ENCODE measurements around the gene RELA. TPM values are rescaled to one million over a fixed set of nuclear protein-coding genes. Genes with fewer than 3 reads are reported as not detected.
"Not testable (repeated sequence)": the region's sequence is repeated elsewhere in the genome, so short reads cannot be mapped to it uniquely, and the experiment has no call there.

RELA gene
- total RNA-seq, 1 experiment from 2014 or later, result 54.9 TPM

DNA sequence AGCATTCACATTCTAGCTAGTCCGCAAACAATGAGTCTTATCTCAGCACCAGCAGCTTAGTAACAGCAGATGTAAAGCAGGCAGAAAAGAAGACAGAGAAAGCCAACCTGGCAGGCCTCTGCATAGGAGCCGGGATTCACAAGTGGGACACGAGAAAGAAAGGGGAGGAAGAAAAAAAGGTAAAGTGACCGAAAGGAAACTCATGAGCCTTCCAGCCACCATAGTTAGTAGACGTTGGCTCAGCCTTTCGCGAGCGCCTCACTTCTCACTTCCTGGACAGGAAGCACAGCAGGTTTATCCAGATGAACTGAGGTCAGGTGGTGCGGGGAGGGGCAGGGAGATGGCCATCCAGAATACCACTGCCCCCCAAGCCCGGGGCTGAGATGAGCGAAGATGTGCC is 29.7 kb upstream of the RELA start:
- H3K4me3 Mint-ChIP-seq (ENCODE audit: unreplicated experiment), result no peak overlapping the region
- no peak for DNase-seq
- Histone ChIP-seq H3K9me3 (no peaks in the 10 kb centered on the region), H3K4me3 (ENCODE audit: low read depth, low read length) (no peak overlapping the region), H3K4me1 (peaks cover 6% of the 10 kb centered on the region), H3K36me3 (ENCODE audit: control insufficient read depth, insufficient read depth, low read length) (no peaks in the 10 kb centered on the region), H3K27me3 (replicated peaks; ENCODE audit: control insufficient read depth, insufficient read depth, low read length) (no peaks in the 10 kb centered on the region)
- ChIA-PET POLR2A (no interaction called here), CTCF (no interaction called here)
- peaks cover 7% of the 10 kb centered on the region for H3K4me1 Mint-ChIP-seq (ENCODE audit: low read depth, unreplicated experiment)
- intact Hi-C loops (cut with micrococcal nuclease; ENCODE audit: unreplicated experiment), result no loop called here
- no TSS peak for BruUV-seq (replicated peaks)
- no peaks in the 10 kb centered on the region for H3K36me3 Mint-ChIP-seq (ENCODE audit: insufficient read depth, unreplicated experiment)
- H3K9me3 Mint-ChIP-seq (ENCODE audit: unreplicated experiment), result no peaks in the 10 kb centered on the region
- H3K27me3 Mint-ChIP-seq (ENCODE audit: insufficient read depth, unreplicated experiment), result no peaks in the 10 kb centered on the region
- TF ChIP-seq, protein P1, sequence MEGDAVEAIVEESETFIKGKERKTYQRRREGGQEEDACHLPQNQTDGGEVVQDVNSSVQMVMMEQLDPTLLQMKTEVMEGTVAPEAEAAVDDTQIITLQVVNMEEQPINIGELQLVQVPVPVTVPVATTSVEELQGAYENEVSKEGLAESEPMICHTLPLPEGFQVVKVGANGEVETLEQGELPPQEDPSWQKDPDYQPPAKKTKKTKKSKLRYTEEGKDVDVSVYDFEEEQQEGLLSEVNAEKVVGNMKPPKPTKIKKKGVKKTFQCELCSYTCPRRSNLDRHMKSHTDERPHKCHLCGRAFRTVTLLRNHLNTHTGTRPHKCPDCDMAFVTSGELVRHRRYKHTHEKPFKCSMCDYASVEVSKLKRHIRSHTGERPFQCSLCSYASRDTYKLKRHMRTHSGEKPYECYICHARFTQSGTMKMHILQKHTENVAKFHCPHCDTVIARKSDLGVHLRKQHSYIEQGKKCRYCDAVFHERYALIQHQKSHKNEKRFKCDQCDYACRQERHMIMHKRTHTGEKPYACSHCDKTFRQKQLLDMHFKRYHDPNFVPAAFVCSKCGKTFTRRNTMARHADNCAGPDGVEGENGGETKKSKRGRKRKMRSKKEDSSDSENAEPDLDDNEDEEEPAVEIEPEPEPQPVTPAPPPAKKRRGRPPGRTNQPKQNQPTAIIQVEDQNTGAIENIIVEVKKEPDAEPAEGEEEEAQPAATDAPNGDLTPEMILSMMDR (IDR thresholded peaks at IDR 0.05; ENCODE audit: insufficient read depth in 1 of 2, low read depth in 1 of 2, low read length in 1 of 2, severe bottlenecking in 1 of 2, unreplicated experiment in 1 of 2), result no peak
- no peak overlapping the region for H3K27ac Mint-ChIP-seq (ENCODE audit: unreplicated experiment)

DNA sequence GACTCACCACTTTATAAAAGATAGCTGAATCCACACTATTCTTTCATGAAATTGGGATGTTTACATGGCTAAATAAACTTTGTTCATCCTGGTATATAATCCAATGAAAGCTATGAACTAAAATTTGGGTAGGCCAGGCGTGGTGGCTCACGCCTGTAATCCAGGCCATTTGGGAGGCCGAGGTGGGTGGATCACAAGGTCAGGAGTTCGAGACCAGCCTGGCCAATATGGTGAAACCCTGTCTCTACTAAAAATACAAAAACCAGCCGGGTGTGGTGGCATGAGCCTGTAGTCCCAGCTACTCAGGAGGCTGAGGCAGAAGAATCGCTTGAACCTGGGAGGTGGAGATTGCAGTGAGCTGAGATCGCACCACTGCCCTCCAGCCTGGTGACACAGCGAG is 29.1 kb upstream of the RELA start:
- H3K9me3 ChIP-seq; H3K27me3 ChIP-seq (replicated peaks; ENCODE audit: control insufficient read depth, insufficient read depth, low read length); DNase-seq; H3K4me3 ChIP-seq (ENCODE audit: low read depth, low read length); BruUV-seq (replicated peaks); intact Hi-C loops (cut with micrococcal nuclease; ENCODE audit: unreplicated experiment); H3K36me3 Mint-ChIP-seq (ENCODE audit: insufficient read depth, unreplicated experiment); H3K4me1 Mint-ChIP-seq (ENCODE audit: low read depth, unreplicated experiment); H3K9me3 Mint-ChIP-seq (ENCODE audit: unreplicated experiment); H3K4me1 ChIP-seq; POLR2A ChIA-PET; H3K27ac Mint-ChIP-seq (ENCODE audit: unreplicated experiment); H3K36me3 ChIP-seq (ENCODE audit: control insufficient read depth, insufficient read depth, low read length); H3K27me3 Mint-ChIP-seq (ENCODE audit: insufficient read depth, unreplicated experiment); H3K4me3 Mint-ChIP-seq (ENCODE audit: unreplicated experiment): not testable (repeated sequence)
- CTCF ChIA-PET, result interaction anchor here (0.6 kb wide), 1 partner anchor 12 kb away, joined by 3 read pairs; no protein-coding TSS in a partner anchor

DNA sequence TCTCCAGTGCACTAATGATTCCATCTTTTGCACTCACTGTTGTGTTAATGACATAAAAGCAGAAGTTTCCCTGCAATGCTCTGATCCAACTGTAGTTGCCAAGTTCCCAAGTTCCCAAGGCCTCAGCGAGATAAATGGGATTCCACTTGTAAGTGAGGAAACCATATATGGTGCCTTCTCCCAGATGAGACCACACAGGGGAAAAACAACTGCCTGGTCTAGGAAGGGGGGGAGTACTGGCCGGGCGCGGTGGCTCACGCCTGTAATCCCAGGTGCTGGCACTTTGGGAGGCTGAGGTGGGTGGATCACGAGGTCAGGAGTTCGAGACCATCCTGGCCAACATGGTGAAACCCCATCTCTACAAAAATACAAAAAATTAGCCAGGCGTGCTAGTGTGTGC is 23.3 kb upstream of the RELA start:
- H3K4me1 Mint-ChIP-seq (ENCODE audit: low read depth, unreplicated experiment), result no peaks in the 10 kb centered on the region
- H3K36me3 ChIP-seq (ENCODE audit: control insufficient read depth, insufficient read depth, low read length), result no peaks in the 10 kb centered on the region
- H3K27ac Mint-ChIP-seq (ENCODE audit: unreplicated experiment), result no peak overlapping the region
- H3K9me3 ChIP-seq, result no peaks in the 10 kb centered on the region
- no peaks in the 10 kb centered on the region for H3K36me3 Mint-ChIP-seq (ENCODE audit: insufficient read depth, unreplicated experiment)
- no peaks in the 10 kb centered on the region for H3K4me1 ChIP-seq
- no peak overlapping the region for H3K4me3 ChIP-seq (ENCODE audit: low read depth, low read length)
- no peak overlapping the region for H3K4me3 Mint-ChIP-seq (ENCODE audit: unreplicated experiment)
- intact Hi-C loops (cut with micrococcal nuclease; ENCODE audit: unreplicated experiment), result no loop called here
- no peaks in the 10 kb centered on the region for H3K27me3 ChIP-seq (replicated peaks; ENCODE audit: control insufficient read depth, insufficient read depth, low read length)
- TF ChIP-seq, protein P1 (IDR thresholded peaks at IDR 0.05; ENCODE audit: insufficient read depth in 1 of 2, low read depth in 1 of 2, low read length in 1 of 2, severe bottlenecking in 1 of 2, unreplicated experiment in 1 of 2), result no peak
- POLR2A ChIA-PET, result no interaction called here
- H3K27me3 Mint-ChIP-seq (ENCODE audit: insufficient read depth, unreplicated experiment), result peaks cover 2% of the 10 kb centered on the region
- no TSS peak for BruUV-seq (replicated peaks)
- CTCF ChIA-PET, result interaction anchor here (0.7 kb wide), 1 partner anchor 165 kb away, joined by 6 read pairs; no protein-coding TSS in a partner anchor
- H3K9me3 Mint-ChIP-seq (ENCODE audit: unreplicated experiment), result no peaks in the 10 kb centered on the region
- DNase-seq, result no peak

DNA sequence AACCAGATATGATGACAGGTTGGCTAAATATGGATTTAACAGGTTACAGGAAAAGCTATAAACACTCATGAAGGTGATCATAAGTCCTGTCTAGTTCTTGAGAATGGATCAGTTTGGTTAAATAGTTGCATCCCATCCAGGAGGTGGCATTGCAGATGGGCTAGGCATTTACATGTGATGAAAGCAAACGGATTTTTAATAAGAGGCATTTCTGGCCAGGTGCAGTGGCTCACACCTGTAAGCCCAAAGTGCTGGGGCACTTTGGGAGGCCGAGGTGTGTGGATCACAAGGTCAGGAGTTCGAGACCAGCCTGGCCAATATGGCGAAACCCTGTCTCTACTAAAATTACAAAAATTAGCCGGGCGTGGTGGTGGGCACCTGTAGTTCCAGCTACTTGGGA is 20.8 kb upstream of the RELA start:
- H3K27me3 Mint-ChIP-seq (ENCODE audit: insufficient read depth, unreplicated experiment); H3K9me3 ChIP-seq; H3K27me3 ChIP-seq (replicated peaks; ENCODE audit: control insufficient read depth, insufficient read depth, low read length); H3K4me1 Mint-ChIP-seq (ENCODE audit: low read depth, unreplicated experiment); intact Hi-C loops (cut with micrococcal nuclease; ENCODE audit: unreplicated experiment); POLR2A ChIA-PET; H3K36me3 Mint-ChIP-seq (ENCODE audit: insufficient read depth, unreplicated experiment); H3K4me3 Mint-ChIP-seq (ENCODE audit: unreplicated experiment); H3K27ac Mint-ChIP-seq (ENCODE audit: unreplicated experiment); BruUV-seq (replicated peaks); H3K9me3 Mint-ChIP-seq (ENCODE audit: unreplicated experiment); H3K36me3 ChIP-seq (ENCODE audit: control insufficient read depth, insufficient read depth, low read length); CTCF ChIA-PET; H3K4me1 ChIP-seq; H3K4me3 ChIP-seq (ENCODE audit: low read depth, low read length); DNase-seq: not testable (repeated sequence)
